HFFc6 (cell line): Measurements from ENCODE around the gene ARHGAP24. TPM values are rescaled to one million over a fixed set of nuclear protein-coding genes. Genes with fewer than 3 reads are reported as not detected.
"Not testable (repeated sequence)": the region's sequence is repeated elsewhere in the genome, so short reads cannot be mapped to it uniquely, and the experiment has no call there.

Source experiments
- DNase-seq: peaks from one replicate; pipeline ENCODE4 v3.0.0-alpha.2; 2018
- H3K27ac Mint-ChIP-seq: 2 replicates; pipeline ENCODE4 v1.8.0; 2020; ENCODE audit warnings: mild to moderate bottlenecking, mixed read lengths
- H3K27me3 Mint-ChIP-seq: 2 replicates; pipeline ENCODE4 v1.8.0; 2021; ENCODE audit warnings: mild to moderate bottlenecking, moderate library complexity, mixed read lengths; ENCODE audit not compliant: insufficient read depth
- H3K36me3 Mint-ChIP-seq: 2 replicates; pipeline ENCODE4 v1.8.0; 2021; ENCODE audit warnings: low read depth, mixed read lengths
- H3K4me1 Mint-ChIP-seq: 2 replicates; pipeline ENCODE4 v1.8.0; 2020; ENCODE audit warnings: low read depth, mixed read lengths
- H3K4me3 Mint-ChIP-seq: 2 replicates; pipeline ENCODE4 v1.8.0; 2020; ENCODE audit warnings: mild to moderate bottlenecking, moderate library complexity, mixed read lengths
- H3K9me3 Mint-ChIP-seq: 2 replicates; pipeline ENCODE4 v1.8.0; 2020; ENCODE audit warnings: mild to moderate bottlenecking, mixed read lengths
- total RNA-seq, 6 experiments: library from RNA; stranded (reverse); fragmentation: NEBNext Ultra II Directional; extraction: Animal tissue kit (Norgen Biotek cat#: 25700); gene quantifications; 2 replicates in 1 of 6; 3 replicates in 5 of 6; pipeline ENCODE4 v1.2.3, GENCODE V29; 2021
- TF ChIP-seq, protein P1 (sequence below): fragments of 200-600 bp; sonication (generic); IDR thresholded peaks from 2 replicates; pipeline ENCODE4 v1.5.0; 2021; ENCODE audit warnings: antibody characterized with exemption, mild to moderate bottlenecking

The ARHGAP24 gene
- total RNA-seq, 6 experiments from 2014 or later: 13.6 to 28.3 (median 15.2) TPM

DNA sequence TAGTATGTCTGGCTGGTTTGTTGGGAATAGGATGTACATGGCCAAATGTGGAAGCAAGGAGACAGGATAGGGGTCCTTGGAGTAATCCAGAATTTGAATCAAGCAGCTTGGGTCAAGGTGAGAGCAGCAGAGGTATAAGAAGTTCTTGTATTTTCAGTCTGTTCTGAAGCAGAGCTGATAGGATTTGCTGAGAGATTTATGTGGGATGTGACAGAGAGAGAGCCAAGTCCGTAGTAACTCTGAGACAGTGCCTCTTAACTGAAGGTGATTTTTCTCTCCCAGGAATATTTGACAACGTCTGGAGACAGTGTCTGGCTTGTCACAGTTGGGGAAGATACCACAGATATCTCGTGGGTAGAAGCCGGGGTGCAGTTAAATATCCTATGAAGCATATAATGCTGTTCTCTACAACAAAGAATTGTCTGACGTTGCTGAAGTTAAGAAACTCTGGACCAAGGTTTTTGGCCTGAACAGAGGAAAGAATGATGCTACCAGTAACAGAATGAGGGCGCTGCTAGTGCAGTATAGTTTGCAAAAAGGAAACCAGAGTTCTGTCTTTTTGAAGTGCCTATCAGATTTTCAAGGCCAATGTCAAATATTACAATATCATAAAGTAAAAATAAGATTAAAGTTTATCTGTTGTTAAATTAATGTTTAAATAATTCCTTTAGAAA is 184.0 kb downstream of the ARHGAP24 start:
- Mint-ChIP-seq H3K27ac (no peak overlapping the region), H3K4me3 (no peak overlapping the region), H3K4me1 (peaks cover 8% of the 10 kb centered on the region; the same call in 1 of the 2 replicates), H3K36me3 (no peaks in the 10 kb centered on the region; the same call in 1 of the 2 replicates), H3K9me3 (no peaks in the 10 kb centered on the region), H3K27me3 (no peaks in the 10 kb centered on the region)
- TF ChIP-seq, protein P1, sequence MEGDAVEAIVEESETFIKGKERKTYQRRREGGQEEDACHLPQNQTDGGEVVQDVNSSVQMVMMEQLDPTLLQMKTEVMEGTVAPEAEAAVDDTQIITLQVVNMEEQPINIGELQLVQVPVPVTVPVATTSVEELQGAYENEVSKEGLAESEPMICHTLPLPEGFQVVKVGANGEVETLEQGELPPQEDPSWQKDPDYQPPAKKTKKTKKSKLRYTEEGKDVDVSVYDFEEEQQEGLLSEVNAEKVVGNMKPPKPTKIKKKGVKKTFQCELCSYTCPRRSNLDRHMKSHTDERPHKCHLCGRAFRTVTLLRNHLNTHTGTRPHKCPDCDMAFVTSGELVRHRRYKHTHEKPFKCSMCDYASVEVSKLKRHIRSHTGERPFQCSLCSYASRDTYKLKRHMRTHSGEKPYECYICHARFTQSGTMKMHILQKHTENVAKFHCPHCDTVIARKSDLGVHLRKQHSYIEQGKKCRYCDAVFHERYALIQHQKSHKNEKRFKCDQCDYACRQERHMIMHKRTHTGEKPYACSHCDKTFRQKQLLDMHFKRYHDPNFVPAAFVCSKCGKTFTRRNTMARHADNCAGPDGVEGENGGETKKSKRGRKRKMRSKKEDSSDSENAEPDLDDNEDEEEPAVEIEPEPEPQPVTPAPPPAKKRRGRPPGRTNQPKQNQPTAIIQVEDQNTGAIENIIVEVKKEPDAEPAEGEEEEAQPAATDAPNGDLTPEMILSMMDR: no peak
- DNase-seq: no peak

DNA sequence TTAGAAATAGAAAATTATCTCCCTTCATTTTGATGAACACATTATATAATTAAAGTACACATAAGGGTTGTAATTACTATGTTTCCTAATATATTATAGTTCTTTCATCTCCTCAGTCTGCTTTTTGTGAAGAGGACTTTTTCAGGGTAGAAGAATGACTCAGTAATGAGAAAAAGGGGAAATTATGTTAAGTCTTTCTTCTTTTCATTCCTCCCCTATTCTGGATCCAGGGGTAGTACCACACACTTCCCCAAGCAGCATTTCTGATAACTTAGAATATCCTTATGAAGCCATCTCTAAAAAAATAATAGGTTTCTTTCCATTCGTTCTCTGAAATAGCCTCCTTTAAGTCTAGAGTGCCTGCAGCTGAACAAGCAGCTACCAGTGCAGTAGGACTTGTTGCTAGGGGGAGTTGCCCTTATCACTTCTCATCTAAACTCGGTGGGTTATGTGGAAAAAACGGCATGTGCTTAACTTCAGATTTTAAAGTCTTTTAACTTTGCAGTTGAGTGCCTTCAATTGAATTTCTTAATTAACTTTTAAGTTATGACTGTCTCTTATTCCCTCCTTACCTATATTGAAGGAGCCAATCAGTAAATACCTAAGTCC is 184.8 kb downstream of the ARHGAP24 start:
- no peak for DNase-seq
- peaks cover 8% of the 10 kb centered on the region; the same call in 1 of the 2 replicates for H3K4me1 Mint-ChIP-seq
- H3K9me3 Mint-ChIP-seq: 0 out of 2 replicates have a peak, but pooled peaks cover under 1% of the 10 kb centered on the region
- H3K27ac Mint-ChIP-seq: no peak overlapping the region
- no peaks in the 10 kb centered on the region for H3K27me3 Mint-ChIP-seq
- TF ChIP-seq, protein P1: no peak
- peaks cover 3% of the 10 kb centered on the region; the same call in 1 of the 2 replicates for H3K36me3 Mint-ChIP-seq
- no peak overlapping the region for H3K4me3 Mint-ChIP-seq

DNA sequence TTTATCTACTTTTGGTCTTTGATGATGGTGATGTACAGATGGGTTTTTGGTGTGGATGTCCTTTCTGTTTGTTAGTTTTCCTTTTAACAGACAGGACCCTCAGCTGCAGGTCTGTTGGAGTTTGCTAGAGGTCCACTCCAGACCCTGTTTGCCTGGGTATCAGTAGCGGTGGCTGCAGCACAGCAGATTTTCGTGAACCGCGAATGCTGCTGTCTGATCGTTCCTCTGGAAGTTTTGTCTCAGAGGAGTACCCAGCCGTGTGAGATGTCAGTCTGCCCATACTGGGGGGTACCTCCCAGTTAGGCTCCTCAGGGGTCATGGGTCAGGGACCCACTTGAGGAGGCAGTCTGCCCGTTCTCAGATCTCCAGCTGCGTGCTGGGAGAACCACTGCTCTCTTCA is 191.7 kb downstream of the ARHGAP24 start:
- H3K27ac Mint-ChIP-seq, H3K27me3 Mint-ChIP-seq, H3K4me1 Mint-ChIP-seq, DNase-seq, H3K4me3 Mint-ChIP-seq: not testable (repeated sequence)
- Mint-ChIP-seq H3K36me3 (peaks cover 13% of the 10 kb centered on the region), H3K9me3 (peaks cover 23% of the 10 kb centered on the region)

DNA sequence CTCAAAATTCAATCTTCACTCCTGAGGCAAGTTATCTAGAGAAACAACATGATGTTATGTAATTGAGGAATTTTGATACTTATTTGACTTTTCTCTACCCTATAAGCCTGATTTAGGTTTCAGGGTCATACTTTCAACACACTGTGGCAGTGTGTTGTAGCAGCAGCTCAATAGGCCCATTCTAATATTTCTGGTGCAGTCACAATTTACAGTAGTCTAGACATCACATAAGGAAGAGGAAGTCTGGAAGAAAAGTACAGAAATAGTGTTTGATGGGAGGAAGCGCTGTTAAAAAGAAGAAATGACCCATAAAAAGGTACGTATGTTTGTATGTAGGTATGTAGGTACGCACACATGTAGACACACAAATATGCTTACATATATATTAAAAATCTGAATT is 194.3 kb downstream of the ARHGAP24 start:
- Mint-ChIP-seq H3K9me3 (peaks cover 23% of the 10 kb centered on the region), H3K27ac (no peak overlapping the region), H3K4me1 (peaks cover 9% of the 10 kb centered on the region), H3K4me3 (no peak overlapping the region), H3K36me3 (peaks cover 11% of the 10 kb centered on the region), H3K27me3 (no peaks in the 10 kb centered on the region)
- TF ChIP-seq, protein P1: no peak
- no peak for DNase-seq

DNA sequence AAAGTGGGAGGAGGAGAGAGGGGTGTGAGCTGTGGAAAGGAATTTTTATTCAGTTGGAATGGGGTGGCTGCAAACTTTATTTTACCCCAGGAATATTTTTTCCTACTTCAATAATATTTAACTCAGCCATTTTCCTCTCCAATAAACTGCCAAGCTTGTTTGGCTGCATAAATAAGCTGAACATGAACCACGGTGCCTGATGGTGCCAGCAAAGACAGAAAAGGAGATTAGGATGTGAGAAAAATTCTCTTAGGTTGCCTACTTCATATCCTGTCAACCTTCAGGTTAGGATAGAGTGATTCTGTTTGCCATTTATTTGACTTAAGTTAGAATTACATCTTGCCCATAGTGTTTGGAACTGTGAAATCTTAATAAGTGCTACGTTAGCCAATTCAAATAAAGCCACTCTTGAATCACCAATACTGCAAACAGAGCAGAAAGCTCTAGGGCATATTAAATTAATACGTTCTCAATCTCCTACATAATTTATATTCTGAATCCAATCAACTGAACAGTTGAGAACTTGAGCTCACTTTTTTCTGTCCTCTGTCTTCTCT is 195.1 kb downstream of the ARHGAP24 start:
- TF ChIP-seq, protein P1: no peak
- H3K27me3 Mint-ChIP-seq: no peaks in the 10 kb centered on the region
- H3K4me3 Mint-ChIP-seq: no peak overlapping the region
- peaks cover 9% of the 10 kb centered on the region for H3K4me1 Mint-ChIP-seq
- no peak for DNase-seq
- peaks cover 10% of the 10 kb centered on the region for H3K36me3 Mint-ChIP-seq
- no peak overlapping the region for H3K27ac Mint-ChIP-seq
- H3K9me3 Mint-ChIP-seq: peaks cover 19% of the 10 kb centered on the region

DNA sequence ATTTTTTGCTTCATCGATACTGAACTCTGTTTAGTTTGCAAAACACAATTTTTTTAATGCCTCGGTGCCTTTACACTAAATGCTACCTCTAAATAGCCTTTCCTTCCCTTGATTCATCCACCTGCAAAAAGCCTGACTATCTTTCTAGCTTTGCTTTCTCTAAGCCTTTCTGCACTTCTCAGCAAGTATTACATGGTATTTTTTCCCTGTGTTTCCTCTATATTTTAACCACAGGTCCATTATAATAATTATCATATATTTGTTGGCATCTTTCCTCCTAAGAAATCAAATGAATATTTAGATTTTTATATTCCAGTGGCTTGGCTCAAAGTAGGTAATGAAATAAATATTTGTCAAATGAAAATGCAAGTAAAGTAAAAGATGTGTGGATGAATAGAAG is 196.2 kb downstream of the ARHGAP24 start:
- Mint-ChIP-seq H3K4me1 (peaks cover 9% of the 10 kb centered on the region), H3K9me3 (peaks cover 12% of the 10 kb centered on the region), H3K27me3 (no peaks in the 10 kb centered on the region), H3K4me3 (no peak overlapping the region), H3K27ac (no peak overlapping the region), H3K36me3 (peaks cover 6% of the 10 kb centered on the region)
- TF ChIP-seq, protein P1: no peak
- DNase-seq: no peak
